ENCODE results near the gene FHIT.

DNA sequence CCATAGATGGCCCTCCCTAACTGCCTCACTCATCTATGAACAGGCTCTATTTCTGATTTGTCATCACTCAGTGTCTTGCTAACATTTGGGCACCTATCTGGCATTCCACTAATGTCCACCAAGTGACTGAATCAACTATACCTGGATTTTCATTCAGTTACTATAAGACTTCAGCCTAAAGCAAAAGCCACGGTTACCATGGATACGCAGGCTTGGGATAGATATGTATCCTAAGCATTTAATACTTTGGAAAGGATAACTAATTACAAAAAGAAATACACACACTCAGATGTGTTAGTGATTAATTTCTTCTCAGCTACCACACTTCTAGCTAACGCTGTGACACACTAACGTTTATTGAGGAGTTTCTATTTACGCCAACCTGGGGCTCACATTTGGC, 1301.9 kb downstream of the FHIT start:
- TF ChIP-seq, protein P1, sequence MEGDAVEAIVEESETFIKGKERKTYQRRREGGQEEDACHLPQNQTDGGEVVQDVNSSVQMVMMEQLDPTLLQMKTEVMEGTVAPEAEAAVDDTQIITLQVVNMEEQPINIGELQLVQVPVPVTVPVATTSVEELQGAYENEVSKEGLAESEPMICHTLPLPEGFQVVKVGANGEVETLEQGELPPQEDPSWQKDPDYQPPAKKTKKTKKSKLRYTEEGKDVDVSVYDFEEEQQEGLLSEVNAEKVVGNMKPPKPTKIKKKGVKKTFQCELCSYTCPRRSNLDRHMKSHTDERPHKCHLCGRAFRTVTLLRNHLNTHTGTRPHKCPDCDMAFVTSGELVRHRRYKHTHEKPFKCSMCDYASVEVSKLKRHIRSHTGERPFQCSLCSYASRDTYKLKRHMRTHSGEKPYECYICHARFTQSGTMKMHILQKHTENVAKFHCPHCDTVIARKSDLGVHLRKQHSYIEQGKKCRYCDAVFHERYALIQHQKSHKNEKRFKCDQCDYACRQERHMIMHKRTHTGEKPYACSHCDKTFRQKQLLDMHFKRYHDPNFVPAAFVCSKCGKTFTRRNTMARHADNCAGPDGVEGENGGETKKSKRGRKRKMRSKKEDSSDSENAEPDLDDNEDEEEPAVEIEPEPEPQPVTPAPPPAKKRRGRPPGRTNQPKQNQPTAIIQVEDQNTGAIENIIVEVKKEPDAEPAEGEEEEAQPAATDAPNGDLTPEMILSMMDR (IDR thresholded peaks at IDR 0.05), result no peak
- TF ChIP-seq POLR2AphosphoS5 (IDR thresholded peaks at IDR 0.05) (no peak), POLR2A (IDR thresholded peaks at IDR 0.05) (no peak)
